Fibroblast of lung (primary cell): Measurements from ENCODE around the gene PGPEP1. TPM values are rescaled to one million over a fixed set of nuclear protein-coding genes. Genes with fewer than 3 reads are reported as not detected.
A peak's percentile ranks its signal among the peaks of the same experiment; 100 is the strongest.

Source experiments
- DNase-seq, 2 donors: peaks; one replicate each; pipeline versions ENCODE4 v3.0.0 to v3.0.0-alpha.2; 2010; ENCODE audit warnings: low read depth in 2 of 2
- H2AFZ ChIP-seq: 2 replicates; pipeline ENCODE4 v1.5.1; 2012; ENCODE audit warnings: low read length, control low read depth, inconsistent platforms
- H3K27ac ChIP-seq: 2 replicates; pipeline ENCODE4 v1.5.1; 2011; ENCODE audit warnings: low read length, control low read depth; ENCODE audit not compliant: insufficient read depth
- H3K27me3 ChIP-seq: 2 replicates; pipeline ENCODE4 v1.5.1; 2011; ENCODE audit warnings: mild to moderate bottlenecking, low read length; ENCODE audit not compliant: control insufficient read depth, insufficient read depth
- H3K36me3 ChIP-seq: 2 replicates; pipeline ENCODE4 v1.5.1; 2011; ENCODE audit warnings: low read length; ENCODE audit not compliant: control insufficient read depth, insufficient read depth
- H3K4me1 ChIP-seq: 2 replicates; pipeline ENCODE4 v1.5.1; 2011; ENCODE audit warnings: low read length; ENCODE audit not compliant: control insufficient read depth, insufficient read depth; ENCODE audit errors: extremely low read depth
- H3K4me2 ChIP-seq: 2 replicates; pipeline ENCODE4 v1.5.1; 2011; ENCODE audit warnings: low read length, control low read depth; ENCODE audit not compliant: insufficient read depth; ENCODE audit errors: extremely low read depth
- H3K4me3 ChIP-seq, 4 experiments: fragments of 200-600 bp in 1 of 4; sonication (generic) in 1 of 4; replicated peaks in 1 of 4; 2 replicates each; pipeline ENCODE4 v1.5.1; 2011 to 2016; ENCODE audit warnings: low read length in 4 of 4, low read depth in 3 of 4, mild to moderate bottlenecking in 3 of 4, control low read depth in 2 of 4, inconsistent platforms in 1 of 4, mixed read lengths in 1 of 4; ENCODE audit not compliant: insufficient read depth in 1 of 4; ENCODE audit errors: control extremely low read depth in 1 of 4
- H3K79me2 ChIP-seq: 2 replicates; pipeline ENCODE4 v1.5.1; 2012; ENCODE audit warnings: mild to moderate bottlenecking, low read length, inconsistent platforms; ENCODE audit not compliant: control insufficient read depth, insufficient read depth
- H3K9ac ChIP-seq: 2 replicates; pipeline ENCODE4 v1.5.1; 2011; ENCODE audit warnings: mild to moderate bottlenecking, low read length, control low read depth; ENCODE audit not compliant: insufficient read depth
- H3K9me3 ChIP-seq: 2 replicates; pipeline ENCODE4 v1.5.1; 2012; ENCODE audit warnings: low read depth, low read length; ENCODE audit not compliant: control insufficient read depth, insufficient read depth
- H4K20me1 ChIP-seq: 2 replicates; pipeline ENCODE4 v1.5.1; 2011; ENCODE audit warnings: low read length; ENCODE audit not compliant: control insufficient read depth, insufficient read depth; ENCODE audit errors: extremely low read depth
- EZH2 ChIP-seq: IDR thresholded peaks from 2 replicates; pipeline ENCODE4 v1.5.1; 2012; ENCODE audit warnings: low read length, control low read depth, mild to moderate bottlenecking; ENCODE audit errors: missing control alignments
- polyA plus RNA-seq, 2 donors: library from polyadenylated mRNA; depleted of rRNA in 1 of 2; stranded (reverse) in 1 of 2; unstranded in 1 of 2; fragments of >200 nt; gene quantifications; 2 replicates each; pipeline ENCODE4 v1.2.1, GENCODE V29; 2011 to 2012; ENCODE audit warnings: missing spikeins in 1 of 2
- total RNA-seq: library from RNA; depleted of rRNA; stranded (reverse); fragments of >200 nt; gene quantifications from 2 replicates; pipeline ENCODE4 v1.2.1, GENCODE V29; 2014
- TF ChIP-seq, protein P1 (sequence below), 2 donors: IDR thresholded peaks in 1 of 2; conservative IDR thresholded peaks in 1 of 2; 1 replicate in 1 of 2; 2 replicates in 1 of 2; pipeline ENCODE4 v1.5.1; 2011 to 2012; ENCODE audit warnings: low read length in 2 of 2, control low read depth in 1 of 2, inconsistent platforms in 1 of 2, low read depth in 1 of 2, mild to moderate bottlenecking in 1 of 2

PGPEP1 gene
- total and polyA plus RNA-seq, 2 donors (not counting 1 experiment from before 2014, with no cell fraction given): 17.0 to 78.8 TPM

- H3K9ac ChIP-seq: peak overlapping the region; percentile 92
- H4K20me1 ChIP-seq: no peaks in the 10 kb centered on the region
- TF ChIP-seq, protein P1, sequence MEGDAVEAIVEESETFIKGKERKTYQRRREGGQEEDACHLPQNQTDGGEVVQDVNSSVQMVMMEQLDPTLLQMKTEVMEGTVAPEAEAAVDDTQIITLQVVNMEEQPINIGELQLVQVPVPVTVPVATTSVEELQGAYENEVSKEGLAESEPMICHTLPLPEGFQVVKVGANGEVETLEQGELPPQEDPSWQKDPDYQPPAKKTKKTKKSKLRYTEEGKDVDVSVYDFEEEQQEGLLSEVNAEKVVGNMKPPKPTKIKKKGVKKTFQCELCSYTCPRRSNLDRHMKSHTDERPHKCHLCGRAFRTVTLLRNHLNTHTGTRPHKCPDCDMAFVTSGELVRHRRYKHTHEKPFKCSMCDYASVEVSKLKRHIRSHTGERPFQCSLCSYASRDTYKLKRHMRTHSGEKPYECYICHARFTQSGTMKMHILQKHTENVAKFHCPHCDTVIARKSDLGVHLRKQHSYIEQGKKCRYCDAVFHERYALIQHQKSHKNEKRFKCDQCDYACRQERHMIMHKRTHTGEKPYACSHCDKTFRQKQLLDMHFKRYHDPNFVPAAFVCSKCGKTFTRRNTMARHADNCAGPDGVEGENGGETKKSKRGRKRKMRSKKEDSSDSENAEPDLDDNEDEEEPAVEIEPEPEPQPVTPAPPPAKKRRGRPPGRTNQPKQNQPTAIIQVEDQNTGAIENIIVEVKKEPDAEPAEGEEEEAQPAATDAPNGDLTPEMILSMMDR (conservative IDR thresholded peaks at IDR 0.05 in 1 of 2, IDR thresholded peaks at IDR 0.05 in 1 of 2; ENCODE audit: low read depth in 1 of 2, low read length in 2 of 2): no peak
- no peak for TF ChIP-seq EZH2
- H3K27ac ChIP-seq: peak overlapping the region; percentile 91
- H3K4me2 ChIP-seq: peak overlapping the region; percentile 97
- H2AFZ ChIP-seq: peak overlapping the region; percentile 19
- peak overlapping the region; percentile 54 to 76 (median 62) for H3K4me3 ChIP-seq
- no peaks in the 10 kb centered on the region for H3K36me3 ChIP-seq
- peak; percentile 85 for DNase-seq
- no peaks in the 10 kb centered on the region for H3K79me2 ChIP-seq
- no peaks in the 10 kb centered on the region for H3K9me3 ChIP-seq
- peaks cover 16% of the 10 kb centered on the region for H3K4me1 ChIP-seq
- no peaks in the 10 kb centered on the region for H3K27me3 ChIP-seq
Observed at GRCh38 chr19:18291590-18292461, 48.6 kb upstream of the PGPEP1 start.

GRCh38 chr19:18292462-18292809, 48.0 kb upstream of the PGPEP1 start:
- no peak overlapping the region for H2AFZ ChIP-seq
- H3K79me2 ChIP-seq: no peaks in the 10 kb centered on the region
- peak overlapping the region; percentile 91 for H3K27ac ChIP-seq
- peak overlapping the region; percentile 54 to 76 (median 62) for H3K4me3 ChIP-seq
- no peaks in the 10 kb centered on the region for H3K36me3 ChIP-seq
- H3K9ac ChIP-seq: peak overlapping the region; percentile 92
- no peaks in the 10 kb centered on the region for H3K27me3 ChIP-seq
- peaks cover 16% of the 10 kb centered on the region for H3K4me1 ChIP-seq
- DNase-seq: no peak
- peak overlapping the region; percentile 97 for H3K4me2 ChIP-seq
- H4K20me1 ChIP-seq: no peaks in the 10 kb centered on the region
- TF ChIP-seq EZH2: no peak
- TF ChIP-seq, protein P1 (conservative IDR thresholded peaks at IDR 0.05 in 1 of 2, IDR thresholded peaks at IDR 0.05 in 1 of 2; ENCODE audit: low read depth in 1 of 2, low read length in 2 of 2): no peak
- no peaks in the 10 kb centered on the region for H3K9me3 ChIP-seq

GRCh38 chr19:18292810-18293641, 47.4 kb upstream of the PGPEP1 start:
- no peaks in the 10 kb centered on the region for H3K9me3 ChIP-seq
- H3K4me2 ChIP-seq: peak overlapping the region; percentile 97
- peak overlapping the region; percentile 2 for H2AFZ ChIP-seq
- no peaks in the 10 kb centered on the region for H4K20me1 ChIP-seq
- H3K27me3 ChIP-seq: no peaks in the 10 kb centered on the region
- H3K27ac ChIP-seq: peak overlapping the region; percentile 91
- peak; percentile 77 to 84 for DNase-seq
- H3K4me3 ChIP-seq: peak overlapping the region; percentile 54 to 76 (median 62)
- H3K9ac ChIP-seq: peak overlapping the region; percentile 92
- TF ChIP-seq, protein P1 (conservative IDR thresholded peaks at IDR 0.05 in 1 of 2, IDR thresholded peaks at IDR 0.05 in 1 of 2; ENCODE audit: low read depth in 1 of 2, low read length in 2 of 2): no peak
- TF ChIP-seq EZH2: no peak
- peaks cover 16% of the 10 kb centered on the region for H3K4me1 ChIP-seq
- no peaks in the 10 kb centered on the region for H3K79me2 ChIP-seq
- H3K36me3 ChIP-seq: no peaks in the 10 kb centered on the region
